Muscle layer of colon (tissue), 2 donors: ENCODE measurements around the gene C1orf21.

Experiments
- H3K27ac ChIP-seq: one replicate; pipeline ENCODE4 v1.7.0; 2013; ENCODE audit warnings: low read depth, mild to moderate bottlenecking, low read length, moderate library complexity
- H3K27me3 ChIP-seq, 2 donors: one replicate each; pipeline ENCODE4 v1.7.0; 2013; ENCODE audit warnings: low read length in 2 of 2, mild to moderate bottlenecking in 2 of 2; ENCODE audit not compliant: insufficient read depth in 2 of 2, control insufficient read depth in 1 of 2
- H3K36me3 ChIP-seq: one replicate; pipeline ENCODE4 v1.7.0; 2013; ENCODE audit warnings: mild to moderate bottlenecking, low read length; ENCODE audit not compliant: insufficient read depth
- H3K4me1 ChIP-seq: one replicate; pipeline ENCODE4 v1.7.0; 2013; ENCODE audit warnings: mild to moderate bottlenecking, low read length; ENCODE audit not compliant: insufficient read depth
- H3K4me3 ChIP-seq, 2 donors: one replicate each; pipeline ENCODE4 v1.7.0; 2013; ENCODE audit warnings: low read length in 2 of 2, low read depth in 1 of 2, mild to moderate bottlenecking in 1 of 2, moderate library complexity in 1 of 2
- H3K9ac ChIP-seq: one replicate; pipeline ENCODE4 v1.7.0; 2013; ENCODE audit warnings: low read length
- H3K9me3 ChIP-seq: one replicate; pipeline ENCODE4 v1.7.0; 2013; ENCODE audit warnings: mild to moderate bottlenecking, low read length
- donor health status: abdominal sarcoma.
- donor health status: Adenocarcinoma of cecum.

C1orf21 gene

DNA sequence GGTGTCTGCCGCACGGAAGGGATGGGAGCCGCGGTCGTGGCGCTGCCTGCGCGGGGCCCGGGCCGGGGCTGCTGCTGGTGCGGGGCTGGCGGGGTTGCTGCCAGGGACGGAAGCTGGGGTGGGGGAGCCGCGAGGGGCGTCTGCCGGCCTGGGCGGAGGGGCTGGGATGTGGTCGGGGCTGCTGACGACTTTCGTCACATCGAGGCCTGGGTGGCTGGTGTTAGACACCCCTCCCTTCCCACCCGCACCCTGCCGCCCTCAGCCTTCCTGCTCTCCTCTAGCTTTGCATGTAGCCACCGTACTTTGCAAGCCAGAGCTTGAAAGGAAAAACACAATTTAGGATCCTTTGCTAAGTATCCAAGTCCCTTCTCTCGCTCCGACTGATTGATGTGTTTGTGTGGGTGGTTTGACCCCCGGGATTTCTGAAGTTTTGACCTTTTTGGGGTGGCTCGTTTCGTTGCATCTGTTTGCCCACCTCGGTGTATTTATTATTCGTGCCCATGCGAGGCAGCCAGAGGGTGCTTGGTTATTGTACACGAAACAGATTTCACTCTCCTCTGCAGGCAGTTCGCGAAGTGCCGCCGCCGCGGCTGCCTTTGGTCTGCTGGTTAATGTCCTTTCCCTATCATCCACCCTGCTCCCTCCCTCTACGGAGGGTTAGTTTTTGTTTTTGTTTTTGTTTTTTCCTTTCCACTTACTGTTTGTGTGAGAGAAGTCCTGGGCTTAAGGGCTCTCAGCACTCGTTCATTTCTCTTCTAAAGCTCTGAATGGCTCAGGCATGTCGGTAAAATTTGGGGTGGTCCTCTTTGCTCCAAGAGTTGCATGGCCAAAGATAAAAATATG, 868 bp downstream of the C1orf21 start:
- Histone ChIP-seq H3K9me3 (no peaks in the 10 kb centered on the region), H3K9ac (peak overlapping the region; percentile 68), H3K4me1 (peaks cover 23% of the 10 kb centered on the region), H3K36me3 (no peaks in the 10 kb centered on the region), H3K27ac (peak overlapping the region; percentile 73), H3K27me3 (peaks cover 0 to 4% of the 10 kb centered on the region in 2 donors), H3K4me3 (peak overlapping the region; percentile 87 to 90)

DNA sequence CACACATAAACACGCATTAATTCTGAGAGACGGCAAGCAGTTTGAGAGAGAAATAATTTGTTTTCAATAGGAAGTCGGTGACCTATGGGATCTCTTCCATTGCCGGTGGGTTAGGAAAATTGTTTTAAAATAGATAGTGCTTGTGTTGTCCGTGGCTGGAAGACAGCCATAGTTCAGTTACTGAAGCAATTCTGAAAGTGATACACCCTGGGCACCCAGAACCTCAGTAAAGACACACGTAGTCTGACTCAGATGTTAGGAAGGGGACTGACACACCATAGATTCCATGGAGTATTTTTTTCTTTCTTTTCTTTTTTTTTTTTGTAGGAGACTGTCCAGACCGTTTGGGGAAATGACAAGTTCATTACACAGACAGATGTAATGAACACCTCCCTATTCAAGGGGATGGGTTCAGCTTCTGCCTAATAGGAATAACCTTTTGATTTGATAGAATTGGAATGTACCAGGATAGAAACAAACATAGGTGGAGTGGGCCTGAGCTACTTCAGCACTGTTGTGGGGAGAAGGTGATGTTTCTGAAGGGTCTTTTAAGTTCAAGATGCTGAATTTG, 1.6 kb downstream of the C1orf21 start:
- H3K9me3 ChIP-seq, result no peaks in the 10 kb centered on the region
- peak overlapping the region; percentile 68 for H3K9ac ChIP-seq
- H3K27me3 ChIP-seq, result peaks cover 0 to 4% of the 10 kb centered on the region in 2 donors
- H3K36me3 ChIP-seq, result no peaks in the 10 kb centered on the region
- peaks cover 23% of the 10 kb centered on the region for H3K4me1 ChIP-seq
- peak overlapping the region; percentile 87 to 90 for H3K4me3 ChIP-seq
- H3K27ac ChIP-seq, result peak overlapping the region; percentile 73

DNA sequence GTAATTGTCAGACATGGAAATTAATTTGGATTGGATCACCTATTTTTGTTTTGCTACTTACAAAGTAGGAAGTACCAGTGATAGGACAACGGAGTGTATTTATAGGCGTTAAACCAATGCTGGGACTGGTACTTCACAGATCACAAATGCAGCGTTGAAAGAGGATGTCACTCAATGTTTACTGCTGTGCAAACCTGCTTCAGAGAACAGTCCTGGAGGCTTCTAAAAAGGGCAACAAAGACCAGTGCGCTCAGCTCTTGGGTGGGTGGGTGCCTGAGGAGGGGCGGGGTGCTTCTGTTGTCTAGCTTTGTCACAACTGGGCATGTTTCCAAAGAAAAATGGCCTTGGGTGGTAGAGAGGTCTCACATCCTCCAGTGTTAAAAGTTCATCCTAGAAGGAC, 2.1 kb downstream of the C1orf21 start:
- Histone ChIP-seq H3K27ac (no peak overlapping the region), H3K27me3 (peaks cover 0 to 4% of the 10 kb centered on the region in 2 donors), H3K4me1 (peaks cover 23% of the 10 kb centered on the region), H3K9me3 (no peaks in the 10 kb centered on the region), H3K9ac (no peak overlapping the region), H3K36me3 (no peaks in the 10 kb centered on the region), H3K4me3 (peak overlapping the region in 1 of 2 donors; percentile 87)

DNA sequence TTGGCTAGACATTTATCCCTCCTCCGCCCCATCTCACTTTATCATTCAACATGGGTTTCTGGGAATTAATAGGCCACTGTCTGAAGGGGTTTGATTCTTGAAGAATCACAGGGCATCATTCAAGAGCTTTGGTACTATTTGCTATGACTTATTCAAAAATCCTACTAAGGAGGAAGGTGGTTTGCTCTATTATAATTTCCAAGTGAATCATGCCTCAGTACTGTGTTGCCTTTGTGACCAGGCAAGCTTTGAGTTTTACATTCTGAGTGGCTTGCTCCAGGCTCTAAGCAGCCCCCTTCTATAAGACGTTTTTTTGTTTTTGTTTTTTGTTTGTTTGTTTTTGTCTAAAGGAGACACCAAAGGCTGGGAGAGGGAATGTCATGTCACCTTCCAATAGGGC, 2.6 kb downstream of the C1orf21 start:
- H3K4me3 ChIP-seq, result no peak overlapping the region
- H3K36me3 ChIP-seq, result no peaks in the 10 kb centered on the region
- no peak overlapping the region for H3K9ac ChIP-seq
- peaks cover 26% of the 10 kb centered on the region for H3K4me1 ChIP-seq
- peaks cover 0 to 4% of the 10 kb centered on the region in 2 donors for H3K27me3 ChIP-seq
- no peaks in the 10 kb centered on the region for H3K9me3 ChIP-seq
- no peak overlapping the region for H3K27ac ChIP-seq

DNA sequence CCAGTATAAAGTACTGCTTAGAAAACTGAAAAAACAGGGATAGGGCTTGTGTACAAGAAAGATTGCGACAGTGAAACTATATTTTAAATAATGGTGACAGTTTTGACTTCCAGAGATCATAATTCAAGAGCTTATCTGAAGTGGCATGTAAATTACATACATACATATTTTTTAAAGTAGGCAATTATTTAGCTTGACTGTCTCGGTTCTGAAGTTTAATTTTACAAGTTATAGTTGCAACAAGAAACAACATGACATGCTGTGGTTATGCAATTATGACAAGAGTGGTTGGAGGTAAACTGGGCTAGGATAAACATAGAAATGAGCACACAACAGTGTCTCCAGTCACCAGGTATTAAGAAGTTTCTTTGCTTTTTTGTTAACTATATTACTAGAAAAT, 4.1 kb downstream of the C1orf21 start:
- Histone ChIP-seq H3K4me1 (peaks cover 27% of the 10 kb centered on the region), H3K36me3 (no peaks in the 10 kb centered on the region), H3K9ac (no peak overlapping the region), H3K9me3 (no peaks in the 10 kb centered on the region), H3K27me3 (no peaks in the 10 kb centered on the region), H3K4me3 (no peak overlapping the region), H3K27ac (no peak overlapping the region)

DNA sequence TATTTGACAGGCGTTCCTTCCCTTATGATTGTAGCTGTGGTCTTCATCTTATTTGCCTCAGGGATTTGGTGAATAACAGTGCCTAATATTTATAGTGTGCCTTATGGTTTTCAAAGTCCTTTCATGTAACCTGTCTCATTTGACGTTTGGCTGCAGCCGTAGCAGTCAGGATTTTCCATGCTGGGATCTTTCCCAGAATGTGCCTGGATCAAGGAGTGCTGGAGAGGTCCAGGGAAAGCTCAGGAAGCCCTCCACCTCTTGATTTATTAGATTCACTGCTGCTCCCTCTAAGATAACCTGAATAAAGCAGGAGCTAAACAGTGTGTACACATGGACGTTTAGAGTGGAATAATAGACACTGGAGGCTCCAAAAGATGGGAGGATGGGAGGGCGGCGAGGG, 5.2 kb downstream of the C1orf21 start:
- peaks cover 27% of the 10 kb centered on the region for H3K4me1 ChIP-seq
- H3K27ac ChIP-seq, result no peak overlapping the region

DNA sequence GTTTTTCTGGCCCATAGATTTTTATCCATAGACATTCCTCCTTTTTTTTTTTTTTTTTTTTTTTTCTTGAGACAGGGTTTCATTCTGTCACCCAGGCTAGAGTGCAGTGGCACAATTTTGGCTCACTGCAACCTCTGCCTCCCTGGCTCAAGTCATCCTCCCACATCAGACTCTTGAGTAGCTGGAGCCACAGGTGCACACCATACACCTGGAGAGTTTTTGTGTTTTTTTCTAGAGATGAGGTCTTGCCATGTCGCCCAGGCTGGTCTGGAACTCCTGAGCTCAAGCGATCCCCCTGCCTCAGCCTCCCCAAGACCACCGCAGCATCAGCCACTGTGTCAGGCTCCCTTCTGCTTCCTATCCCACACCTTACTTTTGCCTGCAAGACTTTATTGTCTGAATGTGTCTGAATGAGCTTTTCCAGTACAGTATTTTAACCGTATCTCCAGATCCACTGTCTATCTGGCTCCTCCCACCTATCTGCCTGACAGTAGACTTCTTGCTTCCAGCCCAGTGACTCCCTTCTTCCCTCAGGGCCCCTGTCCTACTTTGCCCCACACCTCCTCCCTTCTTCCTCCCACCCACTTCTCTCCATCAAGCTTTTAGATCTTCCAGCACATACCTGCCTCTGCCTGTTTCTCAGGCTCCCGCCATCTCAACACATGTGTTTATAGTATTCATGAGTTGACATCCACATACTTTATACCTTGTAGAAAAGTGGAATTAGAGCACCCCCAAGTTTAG, 6.1 kb downstream of the C1orf21 start:
- no peak overlapping the region for H3K4me3 ChIP-seq
- H3K36me3 ChIP-seq, result no peaks in the 10 kb centered on the region
- no peaks in the 10 kb centered on the region for H3K9me3 ChIP-seq
- H3K27ac ChIP-seq, result no peak overlapping the region
- no peaks in the 10 kb centered on the region for H3K27me3 ChIP-seq
- no peak overlapping the region for H3K9ac ChIP-seq
- H3K4me1 ChIP-seq, result peaks cover 27% of the 10 kb centered on the region

More for the DNA sequence above, 5.2 kb downstream of the C1orf21 start:
- Histone ChIP-seq H3K27me3 (no peaks in the 10 kb centered on the region), H3K4me3 (no peak overlapping the region), H3K9me3 (no peaks in the 10 kb centered on the region), H3K36me3 (no peaks in the 10 kb centered on the region), H3K9ac (no peak overlapping the region)

DNA sequence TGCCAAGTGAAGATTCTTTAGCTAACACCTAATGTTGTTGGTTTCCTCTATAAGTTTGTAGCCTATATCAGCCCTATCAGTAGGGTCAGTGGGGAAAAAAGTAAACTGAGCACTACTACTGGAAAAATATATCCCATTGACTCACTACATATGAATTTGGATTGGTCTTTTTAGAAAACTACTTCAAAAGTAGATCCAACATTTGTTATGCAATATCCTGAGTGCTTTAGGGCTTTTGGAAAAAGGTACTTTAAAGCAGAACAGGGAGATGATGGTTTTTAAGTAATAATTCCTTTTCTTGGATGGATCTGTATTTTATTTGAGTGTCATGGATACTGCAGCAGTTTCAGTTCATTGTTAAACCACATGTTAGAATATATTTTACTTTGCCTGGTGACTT, 7.1 kb downstream of the C1orf21 start:
- Histone ChIP-seq H3K27me3 (no peaks in the 10 kb centered on the region), H3K9ac (no peak overlapping the region), H3K4me1 (peaks cover 23% of the 10 kb centered on the region), H3K4me3 (no peak overlapping the region), H3K27ac (no peak overlapping the region), H3K9me3 (no peaks in the 10 kb centered on the region), H3K36me3 (no peaks in the 10 kb centered on the region)

DNA sequence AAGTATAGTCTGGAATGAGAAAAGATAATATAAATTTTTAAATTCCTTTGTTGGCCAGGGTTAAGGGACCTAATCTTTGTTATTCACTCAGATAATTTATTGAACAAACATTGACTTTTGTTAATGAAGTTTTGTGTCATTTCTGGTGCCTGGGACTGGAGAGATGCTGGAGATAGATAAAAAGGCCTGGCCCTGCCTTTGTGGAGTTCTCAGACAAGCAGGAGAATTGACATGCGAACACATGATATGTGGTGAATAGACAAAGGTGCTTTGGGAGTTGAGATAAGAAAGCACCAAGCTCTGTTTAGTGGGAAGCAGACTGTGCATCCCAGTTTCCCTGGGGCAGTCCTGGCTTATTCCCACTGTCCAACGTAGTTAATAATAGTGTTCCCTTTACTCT, 8.5 kb downstream of the C1orf21 start:
- Histone ChIP-seq H3K4me1 (peaks cover 13% of the 10 kb centered on the region), H3K36me3 (no peaks in the 10 kb centered on the region), H3K9me3 (no peaks in the 10 kb centered on the region), H3K9ac (no peak overlapping the region), H3K27ac (no peak overlapping the region), H3K27me3 (no peaks in the 10 kb centered on the region), H3K4me3 (no peak overlapping the region)

DNA sequence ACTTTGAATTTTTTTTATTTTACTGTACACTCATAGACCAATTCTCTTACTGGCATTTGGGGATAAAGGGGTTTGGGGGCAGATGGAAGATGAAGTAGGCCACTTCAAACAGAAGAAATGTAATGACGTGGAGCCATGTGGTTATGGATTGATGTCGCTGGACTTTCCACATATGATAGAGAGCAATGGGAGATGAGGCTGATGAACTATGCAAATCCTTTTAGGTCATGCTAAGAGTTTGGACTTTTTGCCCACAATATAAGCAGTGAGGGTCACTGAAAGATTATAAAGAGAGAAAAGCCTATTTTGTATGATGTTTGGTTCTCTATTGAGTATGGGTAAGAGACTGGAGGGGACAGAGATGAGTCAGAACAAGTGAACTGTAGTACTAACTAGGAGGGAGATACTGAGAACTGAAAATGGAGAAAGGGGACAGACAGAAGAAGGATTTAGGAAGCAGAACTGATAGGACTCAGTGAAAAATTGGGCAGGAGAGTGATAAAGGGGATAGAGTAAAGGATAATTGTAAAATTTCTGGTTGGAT, 9.2 kb downstream of the C1orf21 start:
- Histone ChIP-seq H3K9me3 (no peaks in the 10 kb centered on the region), H3K36me3 (no peaks in the 10 kb centered on the region), H3K9ac (no peak overlapping the region), H3K4me1 (peaks cover 6% of the 10 kb centered on the region), H3K27ac (no peak overlapping the region), H3K27me3 (no peaks in the 10 kb centered on the region), H3K4me3 (no peak overlapping the region)

DNA sequence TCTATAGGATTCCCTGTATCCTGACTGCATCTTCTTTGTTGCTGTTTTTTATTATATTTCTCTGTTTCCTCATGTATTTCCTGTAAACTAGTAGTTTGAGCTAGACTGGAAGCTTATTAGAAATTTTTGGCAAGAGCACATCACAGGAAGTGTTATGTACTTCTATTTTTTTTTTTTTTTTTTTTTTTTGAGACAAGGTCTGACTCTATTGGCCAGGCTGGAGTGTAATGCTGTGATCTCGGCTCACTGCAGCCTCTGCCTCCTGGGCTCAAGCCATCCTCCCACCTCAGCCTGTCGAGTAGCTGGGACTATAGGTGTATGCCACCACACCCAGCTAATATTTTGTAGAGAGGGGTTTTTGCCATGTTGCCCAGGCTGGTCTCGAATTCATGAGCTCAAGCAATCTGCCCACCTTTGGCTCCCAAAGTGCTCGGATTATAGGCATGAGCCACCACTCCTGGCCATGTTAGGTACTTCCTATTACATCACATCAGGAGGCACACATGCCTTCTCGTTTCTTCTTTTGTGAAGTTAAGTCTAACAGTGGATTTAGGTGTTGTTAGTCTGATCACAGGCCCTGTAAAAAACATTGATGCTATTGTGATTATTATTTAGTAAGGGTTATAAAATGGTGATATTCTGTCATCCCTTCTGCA, 12.5 kb downstream of the C1orf21 start:
- no peak overlapping the region for H3K4me3 ChIP-seq
- peaks cover 3% of the 10 kb centered on the region for H3K4me1 ChIP-seq
- no peak overlapping the region for H3K27ac ChIP-seq
- H3K9ac ChIP-seq, result no peak overlapping the region
- no peaks in the 10 kb centered on the region for H3K36me3 ChIP-seq
- H3K27me3 ChIP-seq, result no peaks in the 10 kb centered on the region
- no peaks in the 10 kb centered on the region for H3K9me3 ChIP-seq
